Liver (tissue), 9 donors: ENCODE data around the gene STAP2. TPM values are rescaled to one million over a fixed set of nuclear protein-coding genes. Genes with fewer than 3 reads are reported as not detected.
A peak's percentile ranks its signal among the peaks of the same experiment; 100 is the strongest.

Experiments
- DNase-seq: peaks from one replicate; pipeline ENCODE4 v3.0.0-alpha.2; 2017; ENCODE audit warnings: low spot score
- H3K27ac ChIP-seq, 2 donors: one replicate each; pipeline ENCODE4 v1.7.0; 2013; ENCODE audit warnings: inconsistent platforms in 2 of 2, low read length in 2 of 2, control low read depth in 1 of 2, low read depth in 1 of 2, mild to moderate bottlenecking in 1 of 2
- H3K27me3 ChIP-seq, 4 donors: one replicate each; pipeline versions ENCODE4 v1.6.1 to v1.7.0; 2013; ENCODE audit warnings: low read length in 3 of 4, inconsistent platforms in 1 of 4, mild to moderate bottlenecking in 1 of 4, moderate library complexity in 1 of 4; ENCODE audit not compliant: control insufficient read depth in 4 of 4, insufficient read depth in 4 of 4
- H3K36me3 ChIP-seq, 4 donors: one replicate each; pipeline versions ENCODE4 v1.6.1 to v1.7.0; 2013; ENCODE audit warnings: low read length in 3 of 4, mild to moderate bottlenecking in 3 of 4, low read depth in 1 of 4, moderate library complexity in 1 of 4; ENCODE audit not compliant: control insufficient read depth in 4 of 4, insufficient read depth in 3 of 4
- H3K4me1 ChIP-seq, 4 donors: one replicate each; pipeline versions ENCODE4 v1.6.1 to v1.7.0; 2013; ENCODE audit warnings: low read length in 3 of 4, mild to moderate bottlenecking in 3 of 4, moderate library complexity in 1 of 4; ENCODE audit not compliant: control insufficient read depth in 4 of 4, insufficient read depth in 4 of 4
- H3K4me3 ChIP-seq, 3 donors: one replicate each; pipeline versions ENCODE4 v1.6.1 to v1.7.0; 2013; ENCODE audit warnings: low read length in 3 of 3, control low read depth in 1 of 3, low read depth in 1 of 3, mild to moderate bottlenecking in 1 of 3
- H3K9ac ChIP-seq, 2 donors: one replicate each; pipeline ENCODE4 v1.7.0; 2013; ENCODE audit warnings: low read length in 2 of 2, mild to moderate bottlenecking in 2 of 2, moderate library complexity in 2 of 2, control low read depth in 1 of 2, low read depth in 1 of 2
- H3K9me3 ChIP-seq, 4 donors: one replicate each; pipeline versions ENCODE4 v1.6.1 to v1.7.0; 2013; ENCODE audit warnings: low read length in 3 of 4; ENCODE audit not compliant: control insufficient read depth in 4 of 4
- ATF3 ChIP-seq: IDR thresholded peaks from 2 replicates; pipeline ENCODE4 v1.6.1; 2016; ENCODE audit warnings: antibody characterized with exemption
- CTCF ChIP-seq: fragments of 150-350 bp; IDR thresholded peaks from 2 replicates; pipeline ENCODE4 v1.5.1; 2017; ENCODE audit warnings: improper control_type of control experiment, low read depth, low read length; ENCODE audit not compliant: missing input control
- EGR1 ChIP-seq, 2 donors: IDR thresholded peaks; 2 replicates each; pipeline ENCODE4 v1.6.1; 2016 to 2018; ENCODE audit warnings: antibody characterized with exemption in 2 of 2, low read depth in 2 of 2
- FOXA1 ChIP-seq: IDR thresholded peaks from 2 replicates; pipeline ENCODE4 v1.6.1; 2016; ENCODE audit warnings: antibody characterized with exemption
- FOXA2 ChIP-seq: IDR thresholded peaks from 2 replicates; pipeline ENCODE4 v1.6.1; 2016; ENCODE audit warnings: antibody characterized with exemption
- GABPA ChIP-seq, 2 donors: IDR thresholded peaks in 1 of 2; conservative IDR thresholded peaks in 1 of 2; 2 replicates each; pipeline ENCODE4 v1.6.1; 2016; ENCODE audit warnings: antibody characterized with exemption in 2 of 2, mild to moderate bottlenecking in 1 of 2, moderate library complexity in 1 of 2
- HNF4A ChIP-seq, 2 donors: conservative IDR thresholded peaks; 2 replicates each; pipeline ENCODE4 v1.6.1; 2016; ENCODE audit warnings: antibody characterized with exemption in 2 of 2, mild to moderate bottlenecking in 2 of 2
- HNF4G ChIP-seq: IDR thresholded peaks from 2 replicates; pipeline ENCODE4 v1.6.1; 2016; ENCODE audit warnings: antibody characterized with exemption
- JUND ChIP-seq, 2 donors: IDR thresholded peaks; 2 replicates each; pipeline ENCODE4 v1.6.1; 2016; ENCODE audit warnings: antibody characterized with exemption in 2 of 2
- MAX ChIP-seq: IDR thresholded peaks from 2 replicates; pipeline ENCODE4 v1.6.1; 2016; ENCODE audit warnings: antibody characterized with exemption
- NR2F2 ChIP-seq: IDR thresholded peaks from 2 replicates; pipeline ENCODE4 v1.6.1; 2016; ENCODE audit warnings: antibody characterized with exemption
- RAD21 ChIP-seq, 2 donors: IDR thresholded peaks; 2 replicates each; pipeline ENCODE4 v1.6.1; 2016; ENCODE audit warnings: antibody characterized with exemption in 2 of 2, mild to moderate bottlenecking in 2 of 2
- REST ChIP-seq: IDR thresholded peaks from 2 replicates; pipeline ENCODE4 v1.6.1; 2016; ENCODE audit warnings: antibody characterized with exemption, mild to moderate bottlenecking
- RXRA ChIP-seq, 2 donors: IDR thresholded peaks; 2 replicates each; pipeline ENCODE4 v1.6.1; 2017 to 2018; ENCODE audit warnings: antibody characterized with exemption in 2 of 2, mild to moderate bottlenecking in 1 of 2
- SP1 ChIP-seq: IDR thresholded peaks from 2 replicates; pipeline ENCODE4 v1.6.1; 2018; ENCODE audit warnings: antibody characterized with exemption, mild to moderate bottlenecking
- TAF1 ChIP-seq: conservative IDR thresholded peaks from 2 replicates; pipeline ENCODE4 v1.6.1; 2016; ENCODE audit warnings: antibody characterized with exemption, mild to moderate bottlenecking
- YY1 ChIP-seq: IDR thresholded peaks from 2 replicates; pipeline ENCODE4 v1.6.1; 2016; ENCODE audit warnings: antibody characterized with exemption, mild to moderate bottlenecking
- ZBTB33 ChIP-seq: IDR thresholded peaks from 2 replicates; pipeline ENCODE4 v1.6.1; 2016; ENCODE audit warnings: antibody characterized with exemption
- WGBS: extraction: QIAGEN DNeasy Blood & Tissue Kit; methylation state at CpG from one replicate; pipeline ENCODE4 v1.1.7; 2013; 5-methylcytosine and 5-hydroxymethylcytosine counted together
- polyA plus RNA-seq, 2 donors: library from polyadenylated mRNA; stranded (reverse) in 1 of 2; unstranded in 1 of 2; fragments of 200-250 nt in 1 of 2; fragments of >200 nt in 1 of 2; fragmentation: Nextera tagmentation in 1 of 2; extraction: Ambion mirVana in 1 of 2; gene quantifications; one replicate each; pipeline versions ENCODE4 v1.2.1 to v1.2.3, GENCODE V29; 2013 to 2015
- total RNA-seq, 2 donors: library from RNA; depleted of rRNA; stranded (reverse); fragments of >200 nt; gene quantifications; one replicate each; pipeline ENCODE4 v1.2.3, GENCODE V29; 2014
- donor health status: healthy.
- donor health status: healthy.
- donor health status: healthy.
- donor health status: healthy.
- donor health status: healthy.

The STAP2 gene
- total and polyA plus RNA-seq, 4 donors = 8.6 to 26.4 (median 24.0) TPM

- Histone ChIP-seq H3K27ac (peak overlapping the region in 1 of 2 donors; percentile 53), H3K9me3 (no peaks in the 10 kb centered on the region), H3K36me3 (peaks cover 0 to 2% (median 0%) of the 10 kb centered on the region in 4 donors), H3K4me1 (peaks cover 8 to 39% (median 30%) of the 10 kb centered on the region in 4 donors), H3K4me3 (no peak overlapping the region), H3K9ac (no peak overlapping the region), H3K27me3 (no peaks in the 10 kb centered on the region)
- TF ChIP-seq FOXA2 (no peak), YY1 (no peak), GABPA (IDR thresholded peaks at IDR 0.05 in 1 of 2, conservative IDR thresholded peaks at IDR 0.05 in 1 of 2) (no peak), HNF4A (conservative IDR thresholded peaks at IDR 0.05) (no peak)
- WGBS = 73% methylated on average over 6 of the region's 6 CpGs
- DNase-seq = no peak
Measured at GRCh38 chr19:4346020-4346383, 7.4 kb upstream of the STAP2 start.

GRCh38 chr19:4345342-4346019 is 6.9 kb upstream of the STAP2 start:
- Histone ChIP-seq H3K27me3 (no peaks in the 10 kb centered on the region), H3K9me3 (no peaks in the 10 kb centered on the region), H3K27ac (peak overlapping the region; percentile 31 to 53), H3K4me3 (no peak overlapping the region), H3K36me3 (peaks cover 0 to 2% (median 0%) of the 10 kb centered on the region in 4 donors), H3K9ac (no peak overlapping the region), H3K4me1 (peaks cover 8 to 44% (median 34%) of the 10 kb centered on the region in 4 donors)
- TF ChIP-seq RXRA (IDR thresholded peaks at IDR 0.05) (peak; percentile 45 to 91), YY1 (no peak), CTCF (no peak), FOXA1 (peak; percentile 66), GABPA (IDR thresholded peaks at IDR 0.05 in 1 of 2, conservative IDR thresholded peaks at IDR 0.05 in 1 of 2) (no peak), ZBTB33 (no peak), MAX (peak; percentile 74), FOXA2 (peak; percentile 25), JUND (IDR thresholded peaks at IDR 0.05) (peak in 1 of 2 donors; percentile 30), HNF4G (peak; percentile 8), HNF4A (conservative IDR thresholded peaks at IDR 0.05) (peak; percentile 80 to 92), ATF3 (no peak), EGR1 (IDR thresholded peaks at IDR 0.05; ENCODE audit: low read depth in 2 of 2) (peak in 1 of 2 donors; percentile 51), RAD21 (IDR thresholded peaks at IDR 0.05) (no peak), SP1 (peak; percentile 51), REST (peak; percentile 48), TAF1 (no peak), NR2F2 (no peak)
- DNase-seq = peak; percentile 44
- 54% methylated on average over 15 of the region's 15 CpGs for WGBS
